Measurements from ENCODE around the gene FAM50A. TPM values are rescaled to one million over a fixed set of nuclear protein-coding genes. Genes with fewer than 3 reads are reported as not detected.

The FAM50A gene
- total and polyA plus RNA-seq, 2 donors (not counting 1 experiment from before 2014, with no cell fraction given) = 80.1 to 117 TPM

GRCh38 chrX:154486052-154486395, 42.1 kb downstream of the FAM50A start:
- H2AFZ ChIP-seq (ENCODE audit: low read length) = no peak overlapping the region
- peak overlapping the region; percentile 48 for H3K4me2 ChIP-seq (ENCODE audit: extremely low read depth, insufficient read depth, low read length)
- H3K27ac ChIP-seq (ENCODE audit: insufficient read depth, low read length) = no peak overlapping the region
- DNase-seq (ENCODE audit: low read depth in 2 of 2) = no peak
- no peaks in the 10 kb centered on the region for H3K9me3 ChIP-seq (ENCODE audit: control insufficient read depth, insufficient read depth, low read depth, low read length)
- H3K4me1 ChIP-seq (ENCODE audit: control insufficient read depth, extremely low read depth, insufficient read depth, low read length) = peaks cover 2% of the 10 kb centered on the region
- peaks cover 4% of the 10 kb centered on the region for H3K79me2 ChIP-seq (ENCODE audit: control insufficient read depth, insufficient read depth, low read length)
- TF ChIP-seq EZH2 (IDR thresholded peaks at IDR 0.05; ENCODE audit: low read length, missing control alignments) (no peak), CTCF (conservative IDR thresholded peaks at IDR 0.05 in 1 of 2, IDR thresholded peaks at IDR 0.05 in 1 of 2; ENCODE audit: low read depth in 1 of 2, low read length in 2 of 2) (no peak)
- no peaks in the 10 kb centered on the region for H3K27me3 ChIP-seq (ENCODE audit: control insufficient read depth, insufficient read depth, low read length)
- peaks cover 5% of the 10 kb centered on the region for H3K36me3 ChIP-seq (ENCODE audit: control insufficient read depth, insufficient read depth, low read length)
- H3K4me3 ChIP-seq (replicated peaks in 1 of 4; ENCODE audit: control extremely low read depth in 1 of 4, insufficient read depth in 1 of 4, low read depth in 3 of 4, low read length in 4 of 4) = peak overlapping the region; percentile 29 to 62 (median 47)
- no peaks in the 10 kb centered on the region for H4K20me1 ChIP-seq (ENCODE audit: control insufficient read depth, extremely low read depth, insufficient read depth, low read length)
- peak overlapping the region; percentile 58 for H3K9ac ChIP-seq (ENCODE audit: insufficient read depth, low read length)

GRCh38 chrX:154486396-154487207, 42.7 kb downstream of the FAM50A start, which contains the start of gene UBL4A:
UBL4A (minus strand) TSS chrX:154486615; CDS start chrX:154486584, 31 bp downstream.
- Histone ChIP-seq H4K20me1 (ENCODE audit: control insufficient read depth, extremely low read depth, insufficient read depth, low read length) (no peaks in the 10 kb centered on the region), H3K27me3 (ENCODE audit: control insufficient read depth, insufficient read depth, low read length) (no peaks in the 10 kb centered on the region), H2AFZ (ENCODE audit: low read length) (no peak within 1 kb of the TSS), H3K36me3 (ENCODE audit: control insufficient read depth, insufficient read depth, low read length) (peaks cover 5% of the 10 kb centered on the region), H3K4me3 (replicated peaks in 1 of 4; ENCODE audit: control extremely low read depth in 1 of 4, insufficient read depth in 1 of 4, low read depth in 3 of 4, low read length in 4 of 4) (peak within 1 kb of the TSS; percentile 33 to 62 (median 47)), H3K9ac (ENCODE audit: insufficient read depth, low read length) (peak within 1 kb of the TSS; percentile 58), H3K4me2 (ENCODE audit: extremely low read depth, insufficient read depth, low read length) (peak within 1 kb of the TSS; percentile 48), H3K9me3 (ENCODE audit: control insufficient read depth, insufficient read depth, low read depth, low read length) (no peaks in the 10 kb centered on the region), H3K4me1 (ENCODE audit: control insufficient read depth, extremely low read depth, insufficient read depth, low read length) (peaks cover 2% of the 10 kb centered on the region), H3K79me2 (ENCODE audit: control insufficient read depth, insufficient read depth, low read length) (peaks cover 4% of the 10 kb centered on the region), H3K27ac (ENCODE audit: insufficient read depth, low read length) (peak within 1 kb of the TSS; percentile 34)
- peak in 1 of 2 donors; percentile 63 for DNase-seq (ENCODE audit: low read depth in 2 of 2)
- TF ChIP-seq EZH2 (IDR thresholded peaks at IDR 0.05; ENCODE audit: low read length, missing control alignments) (no peak), CTCF (conservative IDR thresholded peaks at IDR 0.05 in 1 of 2, IDR thresholded peaks at IDR 0.05 in 1 of 2; ENCODE audit: low read depth in 1 of 2, low read length in 2 of 2) (no peak)

GRCh38 chrX:154487518-154488290, 43.8 kb downstream of the FAM50A start:
- H3K4me2 ChIP-seq (ENCODE audit: extremely low read depth, insufficient read depth, low read length) = no peak overlapping the region
- no peak for DNase-seq (ENCODE audit: low read depth in 2 of 2)

More at GRCh38 chrX:154487518-154488290, 43.8 kb downstream of the FAM50A start:
- H3K27ac ChIP-seq (ENCODE audit: insufficient read depth, low read length) = no peak overlapping the region
- H3K4me1 ChIP-seq (ENCODE audit: control insufficient read depth, extremely low read depth, insufficient read depth, low read length) = peaks cover 2% of the 10 kb centered on the region
- TF ChIP-seq CTCF (conservative IDR thresholded peaks at IDR 0.05 in 1 of 2, IDR thresholded peaks at IDR 0.05 in 1 of 2; ENCODE audit: low read depth in 1 of 2, low read length in 2 of 2) (no peak), EZH2 (IDR thresholded peaks at IDR 0.05; ENCODE audit: low read length, missing control alignments) (no peak)
- no peak overlapping the region for H3K4me3 ChIP-seq (replicated peaks in 1 of 4; ENCODE audit: control extremely low read depth in 1 of 4, insufficient read depth in 1 of 4, low read depth in 3 of 4, low read length in 4 of 4)
- H3K9ac ChIP-seq (ENCODE audit: insufficient read depth, low read length) = no peak overlapping the region
- no peak overlapping the region for H2AFZ ChIP-seq (ENCODE audit: low read length)
- no peaks in the 10 kb centered on the region for H4K20me1 ChIP-seq (ENCODE audit: control insufficient read depth, extremely low read depth, insufficient read depth, low read length)
- no peaks in the 10 kb centered on the region for H3K27me3 ChIP-seq (ENCODE audit: control insufficient read depth, insufficient read depth, low read length)
- H3K9me3 ChIP-seq (ENCODE audit: control insufficient read depth, insufficient read depth, low read depth, low read length) = no peaks in the 10 kb centered on the region
- H3K36me3 ChIP-seq (ENCODE audit: control insufficient read depth, insufficient read depth, low read length) = peaks cover 5% of the 10 kb centered on the region
- peaks cover 4% of the 10 kb centered on the region for H3K79me2 ChIP-seq (ENCODE audit: control insufficient read depth, insufficient read depth, low read length)

Measured in fibroblast of lung (primary cell).